IPS-NIHi7 (cell line): Measurements from ENCODE around the gene CRYBA2.

Experiments used
- DNase-seq: peaks from one replicate; pipeline ENCODE4 v3.0.0; 2012; ENCODE audit warnings: mixed read lengths; ENCODE audit errors: extremely low spot score

Gene CRYBA2

GRCh38 chr2:219023045-219023605, 29.9 kb upstream of the CRYBA2 start:
- DNase-seq: no peak

GRCh38 chr2:219022616-219023015, 29.4 kb upstream of the CRYBA2 start:
- DNase-seq: no peak

- DNase-seq: no peak
Observed at GRCh38 chr2:219022041-219022440, 28.8 kb upstream of the CRYBA2 start.

- DNase-seq: no peak
Observed at GRCh38 chr2:219021591-219021990, 28.4 kb upstream of the CRYBA2 start.

GRCh38 chr2:219020604-219021365, 27.6 kb upstream of the CRYBA2 start:
- DNase-seq: no peak

- no peak for DNase-seq
Observed at GRCh38 chr2:219019436-219019835, 26.2 kb upstream of the CRYBA2 start.

- no peak for DNase-seq
Observed at GRCh38 chr2:219018726-219019125, 25.5 kb upstream of the CRYBA2 start.

- no peak for DNase-seq
Observed at GRCh38 chr2:219018286-219018685, 25.1 kb upstream of the CRYBA2 start.

- DNase-seq: no peak
Observed at GRCh38 chr2:219017201-219017931, 24.1 kb upstream of the CRYBA2 start.

GRCh38 chr2:219016721-219017120, 23.5 kb upstream of the CRYBA2 start:
- no peak for DNase-seq

GRCh38 chr2:219010873-219011272, 17.7 kb upstream of the CRYBA2 start:
- no peak for DNase-seq

- DNase-seq: peak; percentile 79
Observed at GRCh38 chr2:219010162-219010756, 17.0 kb upstream of the CRYBA2 start.

GRCh38 chr2:219009294-219009693, 16.1 kb upstream of the CRYBA2 start:
- no peak for DNase-seq

GRCh38 chr2:219003979-219004378, 10.8 kb upstream of the CRYBA2 start:
- DNase-seq: no peak

GRCh38 chr2:219003267-219003634, 10.0 kb upstream of the CRYBA2 start:
- no peak for DNase-seq

GRCh38 chr2:219002395-219003266, 9.4 kb upstream of the CRYBA2 start:
- peak; percentile 94 for DNase-seq

- peak; percentile 52 for DNase-seq
Observed at GRCh38 chr2:219001577-219002394, 8.6 kb upstream of the CRYBA2 start.

- no peak for DNase-seq
Observed at GRCh38 chr2:219001100-219001576, 7.9 kb upstream of the CRYBA2 start.

- no peak for DNase-seq
Observed at GRCh38 chr2:219000569-219000960, 7.3 kb upstream of the CRYBA2 start.

GRCh38 chr2:218999881-219000568, 6.8 kb upstream of the CRYBA2 start:
- peak; percentile 58 for DNase-seq
